Measurements from ENCODE around the gene KCTD7.
"Not testable (repeated sequence)": the region's sequence is repeated elsewhere in the genome, so short reads cannot be mapped to it uniquely, and the experiment has no call there.

GRCh38 chr7:66582816-66583489 lies 45.7 kb upstream of the KCTD7 start:
- not testable (repeated sequence) for TF ChIP-seq EZH2 (IDR thresholded peaks at IDR 0.05; ENCODE audit: insufficient read depth, low read length); CTCF (IDR thresholded peaks at IDR 0.05; ENCODE audit: insufficient read depth, low read depth, low read length)
